Middle frontal gyrus (tissue), 1 donor: Measurements from ENCODE around the gene ATM.
"Not testable (repeated sequence)": the region's sequence is repeated elsewhere in the genome, so short reads cannot be mapped to it uniquely, and the experiment has no call there.

Experiments used
- DNase-seq: peaks from one replicate; pipeline ENCODE4 v3.0.0-alpha.2; 2015; ENCODE audit warnings: low spot score; ENCODE audit errors: extremely low spot score

Gene ATM

DNA sequence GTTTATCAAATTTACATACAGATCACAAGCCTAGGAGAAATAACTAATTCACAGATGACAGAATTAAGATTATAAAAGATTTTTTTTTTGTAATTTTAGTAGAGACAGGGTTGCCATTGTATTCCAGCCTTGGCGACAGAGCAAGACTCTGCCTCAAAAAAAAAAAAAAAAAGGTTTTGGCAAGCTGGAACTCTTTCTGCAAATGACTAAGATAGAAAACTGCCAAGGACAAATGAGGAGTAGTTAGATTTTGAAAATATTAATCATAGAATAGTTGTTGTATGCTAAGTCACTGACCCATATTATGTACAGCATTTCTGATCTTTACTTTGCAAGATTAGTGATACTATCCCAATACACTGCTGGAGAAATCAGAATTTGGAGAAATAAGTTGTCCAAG lies 145.3 kb downstream of the ATM start:
- DNase-seq: no peak

DNA sequence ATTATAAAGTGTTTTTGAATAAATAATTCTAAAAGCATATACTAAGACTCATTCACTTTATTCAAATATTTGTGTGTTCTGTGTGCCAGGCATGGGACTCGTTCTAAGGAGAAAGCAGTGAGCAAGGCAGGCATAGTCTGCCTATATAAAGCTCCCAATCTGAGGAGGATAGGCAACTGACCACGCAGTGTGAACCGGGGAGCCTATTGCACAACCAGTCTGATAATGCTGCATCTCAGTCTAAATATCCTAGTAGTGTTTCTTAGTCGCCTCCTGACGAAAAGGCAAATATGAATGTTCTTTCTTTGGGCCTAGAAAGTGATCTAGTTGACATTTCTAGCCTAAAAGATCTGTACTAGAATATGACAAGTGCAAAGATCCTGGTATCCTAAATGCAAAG lies 146.2 kb downstream of the ATM start:
- DNase-seq: no peak

DNA sequence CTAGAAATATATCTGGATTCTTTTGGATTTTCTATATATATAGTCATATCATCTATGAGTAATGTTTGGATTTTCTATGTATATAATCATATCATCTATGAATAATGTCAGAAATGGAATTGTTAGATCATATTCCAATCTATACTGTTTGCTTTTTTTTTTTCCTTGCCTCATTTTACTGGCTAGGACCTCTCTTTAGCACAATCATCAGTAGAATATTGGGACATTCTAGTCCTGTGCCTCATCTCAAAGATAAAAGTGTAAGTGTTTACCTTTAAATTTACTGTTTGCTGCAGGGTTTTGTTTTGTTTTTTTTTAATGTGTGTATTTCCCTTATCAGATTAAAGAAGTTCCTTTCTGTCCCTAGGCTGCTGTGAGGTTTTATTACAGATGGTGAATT lies 147.4 kb downstream of the ATM start:
- no peak for DNase-seq

DNA sequence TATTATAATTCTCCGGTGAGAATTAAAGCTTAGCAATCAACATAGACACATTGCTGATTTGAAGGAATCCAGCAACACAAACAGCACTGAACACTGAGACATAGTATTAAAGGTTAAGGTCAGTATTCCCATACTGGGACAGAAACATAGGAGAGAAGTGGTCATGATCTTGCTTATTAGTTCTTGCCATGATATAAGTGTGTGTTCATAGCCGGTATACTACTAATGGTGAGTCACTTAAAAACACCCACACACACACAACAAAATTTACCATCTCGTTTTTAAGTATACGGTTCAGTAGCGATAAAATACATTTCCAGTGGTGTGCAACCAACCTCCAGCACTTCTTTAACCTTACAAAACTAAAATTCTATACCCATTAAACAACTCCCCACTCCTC lies 148.1 kb downstream of the ATM start:
- no peak for DNase-seq

DNA sequence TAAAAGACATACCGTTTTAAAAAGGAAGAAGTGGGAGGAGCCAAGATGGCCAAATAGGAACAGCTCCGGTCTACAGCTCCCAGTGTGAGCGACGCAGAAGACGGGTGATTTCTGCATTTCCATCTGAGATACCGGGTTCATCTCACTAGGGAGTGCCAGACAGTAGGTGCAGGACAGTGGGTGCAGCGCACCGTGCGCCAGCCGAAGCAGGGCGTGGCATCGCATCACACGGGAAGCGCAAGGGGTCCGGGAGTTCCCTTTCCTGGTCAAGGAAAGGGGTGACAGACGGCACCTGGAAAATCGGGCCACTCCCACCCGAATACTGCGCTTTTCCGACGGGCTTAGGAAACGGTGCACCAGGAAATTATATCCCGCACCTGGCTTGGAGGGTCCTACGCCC lies 150.6 kb downstream of the ATM start:
- DNase-seq: not testable (repeated sequence)

DNA sequence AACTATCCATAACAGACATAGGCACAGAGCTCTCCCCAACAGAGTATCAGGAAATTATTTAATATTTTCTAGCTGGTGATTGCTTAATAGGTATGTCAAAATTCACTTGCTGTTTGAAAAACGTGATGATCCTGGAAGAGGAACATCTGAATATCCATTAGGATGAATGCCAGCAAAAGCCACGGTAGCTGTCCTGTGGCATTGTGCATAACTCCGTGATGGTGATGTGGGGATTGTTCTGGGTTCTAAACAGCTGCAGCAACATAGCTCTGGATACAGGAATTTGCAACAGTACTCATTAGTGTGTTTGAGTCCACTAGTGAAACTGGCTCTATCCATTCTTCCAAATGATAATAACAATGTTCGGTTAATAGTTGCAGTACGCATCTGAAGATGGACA lies 165.7 kb downstream of the ATM start:
- no peak for DNase-seq

DNA sequence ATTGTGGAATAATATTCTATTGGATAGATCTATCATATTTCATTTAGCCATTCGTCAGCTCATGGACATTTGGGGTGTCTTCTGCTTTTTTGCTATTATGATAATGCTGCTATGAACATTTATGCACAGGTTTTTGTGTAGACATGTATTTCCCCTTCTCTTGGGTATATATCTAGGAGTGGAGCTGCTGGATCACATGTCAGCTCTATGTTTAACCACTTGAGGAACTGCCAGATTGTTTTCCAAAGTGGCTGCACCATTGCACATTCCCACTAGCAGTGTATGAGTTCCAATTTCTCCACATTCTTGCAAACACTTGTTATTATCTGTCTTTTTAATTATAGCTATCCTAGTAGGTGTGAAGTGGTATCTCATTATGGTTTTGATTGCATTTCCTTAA lies 169.5 kb downstream of the ATM start:
- DNase-seq: no peak

DNA sequence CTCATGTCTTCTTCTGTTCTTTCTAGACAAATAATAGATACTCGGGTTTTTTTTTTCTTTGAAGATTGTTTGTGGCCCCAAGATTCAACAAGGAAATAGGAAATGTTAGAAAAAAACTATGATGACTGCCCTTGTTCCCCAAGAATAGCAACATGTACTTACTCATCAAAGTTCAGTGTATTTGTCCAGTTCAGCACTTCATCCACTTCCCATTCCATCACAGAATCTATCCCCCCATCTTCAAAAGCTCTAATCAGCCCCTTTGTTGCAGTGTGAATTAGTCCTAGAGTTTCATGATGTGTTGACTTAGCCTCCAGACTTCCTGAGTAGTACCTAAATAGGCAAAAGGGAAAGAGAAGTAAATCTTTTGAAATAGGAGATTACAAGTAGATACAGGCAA lies 170.2 kb downstream of the ATM start:
- DNase-seq: no peak

DNA sequence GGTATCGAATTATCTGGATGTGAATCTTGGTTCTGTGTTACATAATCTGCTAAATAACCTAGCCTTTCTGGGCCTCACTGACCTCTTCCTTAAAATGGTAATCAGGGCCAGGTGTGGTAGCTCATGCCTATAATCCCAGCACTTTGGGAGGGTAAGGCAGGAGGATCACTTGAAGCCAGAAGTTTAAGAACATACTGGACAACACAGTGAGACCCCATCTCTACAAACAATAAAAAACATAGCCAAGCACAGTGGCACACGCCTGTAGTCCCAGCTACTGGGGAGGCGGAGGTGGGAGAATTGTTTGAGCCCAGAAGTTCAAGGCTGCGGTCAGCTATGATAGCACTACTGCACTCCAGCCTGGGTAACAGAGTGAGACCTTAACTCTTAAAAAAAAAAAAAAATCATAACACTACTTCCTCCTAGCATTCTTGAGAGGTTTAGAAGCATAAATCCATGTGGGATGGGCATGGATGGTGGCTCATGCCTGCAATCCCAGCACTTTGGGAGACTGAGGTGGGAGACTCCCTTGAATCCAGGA lies 171.9 kb downstream of the ATM start:
- no peak for DNase-seq

DNA sequence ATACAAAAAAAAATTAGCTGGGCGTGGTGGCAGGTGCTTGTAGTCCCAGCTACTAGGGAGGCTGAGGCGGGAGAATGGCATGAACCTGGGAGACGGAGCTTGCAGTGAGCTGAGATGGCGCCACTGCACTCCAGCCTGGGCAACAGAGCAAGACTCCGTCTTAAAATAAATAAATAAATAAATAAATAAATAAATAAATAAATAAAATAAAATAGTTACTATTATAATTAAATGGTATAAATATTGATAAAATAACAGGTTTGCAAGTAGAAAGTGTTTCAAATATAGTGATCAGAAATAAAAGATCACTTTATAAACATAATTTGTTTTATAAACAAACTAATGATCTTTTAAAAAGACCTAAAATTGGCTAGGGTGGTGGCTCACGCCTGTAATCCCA lies 173.8 kb downstream of the ATM start:
- not testable (repeated sequence) for DNase-seq

DNA sequence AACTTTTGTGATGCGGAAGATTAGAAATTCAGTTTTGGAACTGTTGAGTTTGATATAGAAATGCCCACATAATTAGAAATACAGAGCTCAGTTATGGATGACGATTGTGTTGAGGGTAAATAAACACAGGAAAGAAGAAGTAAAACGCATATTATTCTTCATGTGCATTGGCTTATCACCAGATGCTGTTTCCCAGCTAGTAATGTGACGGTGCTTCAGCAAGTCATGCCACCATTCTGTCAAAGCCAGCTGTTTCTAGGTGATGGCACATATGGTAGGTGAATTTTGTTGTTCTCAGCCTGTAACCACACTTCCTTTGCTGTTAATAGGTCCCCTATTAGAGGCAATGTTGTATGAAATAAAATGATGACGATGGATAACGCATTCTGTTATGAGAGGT lies 175.6 kb downstream of the ATM start:
- no peak for DNase-seq

DNA sequence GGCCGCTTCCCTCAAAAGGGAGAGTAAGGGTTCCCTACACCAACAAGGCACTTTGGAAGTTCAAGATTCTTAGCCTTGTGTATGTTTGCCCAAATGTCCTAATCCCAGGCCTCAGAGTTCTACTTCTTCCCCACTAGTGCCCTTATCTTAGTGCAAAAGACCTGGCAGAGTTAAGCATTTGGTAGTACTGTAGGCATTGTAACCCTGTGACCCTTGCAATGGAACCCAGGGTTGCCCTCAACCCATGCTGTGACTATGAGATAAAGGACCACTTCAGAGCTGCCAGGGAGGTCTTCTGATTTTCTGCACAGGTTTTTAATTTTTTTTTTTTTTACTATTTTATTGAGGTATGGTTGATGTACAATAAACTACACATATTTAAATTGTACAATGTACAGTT lies 179.4 kb downstream of the ATM start:
- no peak for DNase-seq

DNA sequence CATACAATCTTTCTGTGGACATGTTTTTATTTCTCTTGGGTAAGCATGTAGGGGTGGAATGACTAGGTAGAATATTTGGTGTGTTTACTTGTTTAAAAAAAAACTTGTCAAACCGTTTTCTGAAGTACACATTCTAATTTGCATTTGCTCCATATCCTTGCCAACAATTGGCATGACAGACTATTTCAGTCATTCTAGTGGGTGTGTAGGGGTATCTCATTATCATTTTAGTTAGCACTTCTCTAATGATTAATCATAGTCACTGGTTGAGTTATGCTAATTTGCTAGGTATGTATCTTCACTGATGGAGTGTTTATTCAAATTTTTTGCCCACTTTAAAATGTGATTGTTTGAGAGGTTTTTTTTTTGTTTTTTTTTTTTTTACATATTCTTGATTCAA lies 180.2 kb downstream of the ATM start:
- DNase-seq: no peak

DNA sequence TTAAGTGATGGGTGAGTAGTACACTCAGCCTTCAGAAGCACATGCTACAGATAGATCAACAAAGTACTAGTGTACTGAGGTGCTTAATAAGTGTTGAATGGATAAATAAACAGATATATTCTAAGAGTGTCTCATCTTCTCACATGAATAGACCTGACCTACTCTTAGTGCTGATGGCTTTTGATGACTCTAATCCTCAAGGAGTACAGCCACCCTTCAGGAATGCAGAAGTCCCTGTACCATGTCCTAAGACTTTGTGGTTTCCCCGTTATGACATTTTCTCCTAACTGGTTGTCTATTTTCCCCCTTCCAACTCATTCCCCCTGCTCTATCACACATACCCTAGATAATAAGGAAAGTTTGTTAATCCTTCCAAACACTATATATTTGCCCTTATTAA lies 182.8 kb downstream of the ATM start:
- DNase-seq: no peak

DNA sequence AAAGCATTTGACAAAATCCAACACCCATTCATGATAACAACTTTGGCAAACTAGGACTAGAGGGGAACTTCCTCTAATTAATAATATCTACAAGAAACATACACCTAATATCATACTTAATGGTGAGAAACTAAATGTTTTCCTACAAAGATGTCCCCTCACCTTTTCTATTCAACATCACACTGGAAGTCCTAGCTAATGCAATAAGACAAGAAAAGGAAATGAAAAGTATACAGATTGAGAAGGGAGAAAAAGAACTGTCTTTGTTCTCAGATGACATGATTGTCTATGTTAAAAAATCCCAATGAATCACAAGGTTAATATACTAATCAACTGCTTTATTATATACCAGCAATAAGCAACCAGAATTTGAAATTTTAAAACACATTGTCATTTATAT lies 192.1 kb downstream of the ATM start:
- DNase-seq: no peak

DNA sequence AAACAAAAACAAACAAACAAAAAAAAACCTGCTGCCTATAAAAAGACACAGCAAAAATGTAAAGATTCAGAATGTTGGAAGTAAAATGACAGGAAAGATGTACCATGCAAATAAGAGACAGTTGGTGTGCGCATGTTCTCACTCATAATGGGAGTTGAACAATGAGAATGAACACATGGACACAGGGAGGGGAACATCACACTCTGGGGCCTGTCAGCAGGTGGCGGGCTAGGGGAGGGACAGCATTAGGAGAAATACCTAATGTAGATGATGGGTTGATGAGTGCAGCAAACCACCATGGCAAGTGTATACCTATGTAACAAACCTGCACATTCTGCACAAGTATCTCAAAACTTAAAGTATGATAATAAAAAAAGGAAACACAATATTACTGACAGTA lies 194.7 kb downstream of the ATM start:
- not testable (repeated sequence) for DNase-seq
